AG04449 (cell line): Measurements from ENCODE around the gene TEX13B.

Source experiments
- CTCF ChIA-PET: fragments of 350-600 bp; formaldehyde crosslinking; extraction: SDS; loops from one replicate; lab custom pipeline; 2021; ENCODE audit warnings: antibody characterized with exemption; lab: Yijun Ruan, JAX
- POLR2A ChIA-PET: fragments of 400-600, 350-600 bp; formaldehyde crosslinking; extraction: SDS; loops from one replicate; lab custom pipeline; 2020; ENCODE audit warnings: antibody characterized with exemption, inconsistent platforms; lab: Yijun Ruan, JAX
- DNase-seq: peaks from one replicate; pipeline ENCODE4 v3.0.0-alpha.2; 2010; ENCODE audit warnings: low read depth, low spot score
- H3K4me3 ChIP-seq: 2 replicates; pipeline ENCODE4 v1.5.1; 2011; ENCODE audit warnings: low read depth, mild to moderate bottlenecking, control low read depth, low read length
- TF ChIP-seq, protein P1 (sequence below): IDR thresholded peaks from one replicate; pipeline ENCODE4 v1.5.1; 2011; ENCODE audit warnings: mild to moderate bottlenecking, moderate library complexity, low read length, control low read depth, inconsistent platforms; ENCODE audit not compliant: insufficient read depth; ENCODE audit errors: missing control alignments

TEX13B gene

DNA sequence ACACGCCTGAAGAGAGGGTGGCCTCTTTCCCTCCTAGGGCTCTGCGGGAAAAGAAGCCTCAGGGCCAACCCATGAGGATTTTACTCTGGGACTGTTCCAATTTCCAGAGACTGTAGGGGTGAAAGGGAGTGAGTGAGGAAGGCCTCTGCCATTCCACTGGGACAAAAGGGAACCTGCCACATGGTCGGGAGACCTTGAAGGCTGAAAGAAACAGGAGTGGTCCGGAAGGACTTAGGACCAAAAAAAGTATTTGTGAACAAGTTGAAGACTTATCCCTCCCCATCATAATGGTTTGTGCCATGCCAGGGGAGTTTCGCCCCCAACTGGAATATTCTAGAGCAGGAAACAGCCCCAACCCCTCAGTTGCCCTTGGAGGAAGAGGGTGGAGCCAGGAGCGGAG is at the start of gene TEX13B:
Gene TEX13B (minus strand): TSS at position 15 of the 400 bp plus-strand sequence. CDS start 243 bp downstream, outside the sequence.
- ChIA-PET CTCF (no interaction called here), POLR2A (no interaction called here)
- TF ChIP-seq, protein P1, sequence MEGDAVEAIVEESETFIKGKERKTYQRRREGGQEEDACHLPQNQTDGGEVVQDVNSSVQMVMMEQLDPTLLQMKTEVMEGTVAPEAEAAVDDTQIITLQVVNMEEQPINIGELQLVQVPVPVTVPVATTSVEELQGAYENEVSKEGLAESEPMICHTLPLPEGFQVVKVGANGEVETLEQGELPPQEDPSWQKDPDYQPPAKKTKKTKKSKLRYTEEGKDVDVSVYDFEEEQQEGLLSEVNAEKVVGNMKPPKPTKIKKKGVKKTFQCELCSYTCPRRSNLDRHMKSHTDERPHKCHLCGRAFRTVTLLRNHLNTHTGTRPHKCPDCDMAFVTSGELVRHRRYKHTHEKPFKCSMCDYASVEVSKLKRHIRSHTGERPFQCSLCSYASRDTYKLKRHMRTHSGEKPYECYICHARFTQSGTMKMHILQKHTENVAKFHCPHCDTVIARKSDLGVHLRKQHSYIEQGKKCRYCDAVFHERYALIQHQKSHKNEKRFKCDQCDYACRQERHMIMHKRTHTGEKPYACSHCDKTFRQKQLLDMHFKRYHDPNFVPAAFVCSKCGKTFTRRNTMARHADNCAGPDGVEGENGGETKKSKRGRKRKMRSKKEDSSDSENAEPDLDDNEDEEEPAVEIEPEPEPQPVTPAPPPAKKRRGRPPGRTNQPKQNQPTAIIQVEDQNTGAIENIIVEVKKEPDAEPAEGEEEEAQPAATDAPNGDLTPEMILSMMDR: no peak
- H3K4me3 ChIP-seq: no peak within 1 kb of the TSS
- DNase-seq: no peak

DNA sequence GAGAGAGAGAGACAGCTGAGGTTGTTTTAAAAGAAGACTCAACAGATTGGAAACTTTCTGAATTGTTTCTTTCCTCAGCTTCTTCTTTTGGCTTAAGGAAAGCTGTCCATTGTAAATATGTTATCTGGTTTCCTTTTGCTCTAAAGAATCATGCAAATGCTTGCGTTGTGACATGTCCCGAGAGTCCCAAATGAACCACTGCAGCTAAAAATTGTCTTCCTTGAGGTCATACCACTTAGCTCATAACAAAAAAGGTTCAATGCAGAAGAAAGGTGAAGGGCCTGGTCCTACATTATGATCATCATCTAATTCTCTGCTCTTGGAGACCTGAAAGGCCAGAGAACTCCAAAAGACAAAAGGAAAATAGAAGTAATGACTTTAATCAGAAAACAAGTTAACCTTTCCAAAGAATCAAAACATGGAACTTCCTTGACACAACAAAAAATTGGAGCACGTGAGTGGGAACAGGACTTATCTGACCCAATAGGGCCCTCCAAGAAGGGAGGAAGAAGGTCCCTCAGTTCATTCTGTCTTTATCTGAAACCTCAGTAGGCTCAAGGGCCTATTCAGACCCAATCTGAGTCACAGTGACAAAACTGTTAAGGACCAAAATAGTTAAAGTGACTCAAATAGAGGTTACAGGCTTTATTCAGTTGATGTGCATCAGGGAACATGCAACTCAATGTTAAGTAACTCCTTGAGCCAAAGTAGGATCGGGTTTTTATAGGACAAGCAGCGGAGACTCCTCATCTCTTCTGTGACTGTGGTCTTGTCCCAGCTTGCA is 48.0 kb upstream of the TEX13B start:
- CTCF ChIA-PET: interaction anchor here (1.1 kb wide), 1 partner anchor 10 kb away, joined by 3 read pairs; no protein-coding TSS in a partner anchor
- POLR2A ChIA-PET: no interaction called here

DNA sequence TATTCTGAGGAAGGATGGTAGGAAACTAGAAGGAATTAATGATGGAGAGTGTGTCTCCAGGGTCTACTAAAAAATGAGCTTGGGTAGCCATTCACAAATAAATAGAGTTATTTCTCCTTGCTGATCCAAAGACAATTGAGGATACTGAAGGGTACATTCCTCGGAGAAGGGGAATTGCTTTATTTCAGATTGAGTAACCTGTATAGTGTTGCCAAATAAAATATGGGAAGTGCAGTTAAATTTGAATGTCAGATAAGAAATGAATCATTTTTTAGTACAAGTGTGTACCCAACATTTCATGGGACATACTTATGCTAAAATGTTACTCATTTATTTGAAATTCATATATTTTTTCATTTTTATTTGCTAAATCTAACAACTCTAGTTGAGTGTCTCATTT is 46.7 kb upstream of the TEX13B start:
- TF ChIP-seq, protein P1: no peak
- ChIA-PET CTCF (no interaction called here), POLR2A (no interaction called here)
- H3K4me3 ChIP-seq: no peak overlapping the region
- no peak for DNase-seq

More for the DNA sequence above, 48.0 kb upstream of the TEX13B start:
- no peak overlapping the region for H3K4me3 ChIP-seq
- DNase-seq: no peak
- TF ChIP-seq, protein P1: no peak

- TF ChIP-seq, protein P1: no peak
- no peak for DNase-seq
- H3K4me3 ChIP-seq: no peak overlapping the region
- ChIA-PET CTCF (no interaction called here), POLR2A (no interaction called here)
These were observed 43.9 kb upstream of the TEX13B start for GRCh38 chrX:108025954-108026600.

- no peak for DNase-seq
- TF ChIP-seq, protein P1: no peak
- H3K4me3 ChIP-seq: no peak overlapping the region
- ChIA-PET POLR2A (no interaction called here), CTCF (no interaction called here)
These were observed 43.2 kb upstream of the TEX13B start for GRCh38 chrX:108025376-108025775.

- CTCF ChIA-PET: interaction anchor here (3.2 kb wide), 1 partner anchor 47 kb away, joined by 29 read pairs; no protein-coding TSS in a partner anchor
- POLR2A ChIA-PET: no interaction called here
- DNase-seq: no peak
- H3K4me3 ChIP-seq: no peak overlapping the region
- TF ChIP-seq, protein P1: no peak
These were observed 40.4 kb upstream of the TEX13B start for GRCh38 chrX:108022491-108023089.
